Prostate gland (tissue), 2 donors: ENCODE measurements around the gene ACTN1. TPM values are rescaled to one million over a fixed set of nuclear protein-coding genes. Genes with fewer than 3 reads are reported as not detected.

Experiments used
- DNase-seq: peaks from one replicate; pipeline ENCODE4 v3.0.0-alpha.2; 2019; ENCODE audit warnings: low spot score
- H3K27ac ChIP-seq, 2 donors: fragments of 200-600 bp; sonication (generic); 2 replicates each; pipeline ENCODE4 v1.5.1; 2017 to 2019
- H3K27me3 ChIP-seq: fragments of 200-600 bp; sonication (generic); replicated peaks from 2 replicates; pipeline ENCODE4 v1.5.1; 2019; ENCODE audit not compliant: insufficient read depth
- H3K36me3 ChIP-seq, 2 donors: fragments of 200-600 bp; sonication (generic); 1 replicate in 1 of 2; 2 replicates in 1 of 2; pipeline versions ENCODE4 v1.5.1 to v1.8.1; 2017 to 2019
- H3K4me1 ChIP-seq: fragments of 200-600 bp; sonication (generic); replicated peaks from 2 replicates; pipeline ENCODE4 v1.5.1; 2019
- H3K4me3 ChIP-seq, 2 donors: fragments of 200-600 bp; sonication (generic); 2 replicates each; pipeline ENCODE4 v1.5.1; 2017 to 2019
- H3K9me3 ChIP-seq: fragments of 200-600 bp; sonication (generic); 2 replicates; pipeline ENCODE4 v1.5.1; 2017
- CTCF ChIP-seq, 4 experiments: fragments of 200-600 bp in 2 of 4; fragments of 450-650 bp in 2 of 4; sonication (generic) in 2 of 4; IDR thresholded peaks; 1 replicate in 3 of 4; 2 replicates in 1 of 4; pipeline ENCODE4 v1.5.1; 2016 to 2019; ENCODE audit warnings: antibody characterized with exemption in 4 of 4, mild to moderate bottlenecking in 2 of 4, moderate library complexity in 2 of 4
- POLR2A ChIP-seq: fragments of 450-650 bp; IDR thresholded peaks from one replicate; pipeline ENCODE4 v1.6.1; 2016; ENCODE audit warnings: antibody characterized with exemption, mild to moderate bottlenecking
- POLR2AphosphoS5 ChIP-seq: sonication (generic); formaldehyde crosslinking; IDR thresholded peaks from one replicate; pipeline ENCODE4 v1.6.1; 2017; ENCODE audit warnings: antibody characterized with exemption
- whole genome bisulfite sequencing: methylation state at CpG from one replicate; pipeline ENCODE4 v1.1.5; 2018; 5-methylcytosine and 5-hydroxymethylcytosine counted together
- intact Hi-C: fragments of 100-400 bp; cut with DNase I; formaldehyde crosslinking; loops from one replicate; pipeline ENCODE4 v1.14.2; 2022
- total RNA-seq, 2 donors: library from RNA; depleted of rRNA; stranded (reverse); fragments of >200 nt; gene quantifications; one replicate each; pipeline ENCODE4 v1.1.0, GENCODE V29; 2016

Gene ACTN1
- total RNA-seq, 2 donors from 2014 or later, result 197 to 240 TPM

- intact Hi-C loops, result no loop called here
- TF ChIP-seq POLR2A, result no peak
- no peak for TF ChIP-seq CTCF (IDR thresholded peaks at IDR 0.05)
- TF ChIP-seq POLR2AphosphoS5, result no peak
- H3K36me3 ChIP-seq, result peaks cover 3 to 25% of the 10 kb centered on the region in 2 donors
Observed at GRCh38 chr14:68905107-68905895, 73.8 kb downstream of the ACTN1 start.

GRCh38 chr14:68902357-68902756 is 76.7 kb downstream of the ACTN1 start:
- DNase-seq, result no peak
- TF ChIP-seq POLR2A (no peak), POLR2AphosphoS5 (no peak), CTCF (IDR thresholded peaks at IDR 0.05) (no peak)
- no peaks in the 10 kb centered on the region for H3K4me1 ChIP-seq
- H3K9me3 ChIP-seq, result no peaks in the 10 kb centered on the region
- WGBS, result 85% methylated on average over 14 of the region's 14 CpGs
- intact Hi-C loops, result no loop called here
- H3K27ac ChIP-seq, result no peak overlapping the region
- H3K27me3 ChIP-seq, result no peaks in the 10 kb centered on the region
- H3K36me3 ChIP-seq, result peaks cover 3 to 32% of the 10 kb centered on the region in 2 donors
- no peak overlapping the region for H3K4me3 ChIP-seq

More at GRCh38 chr14:68905107-68905895, 73.8 kb downstream of the ACTN1 start:
- Histone ChIP-seq H3K9me3 (no peaks in the 10 kb centered on the region), H3K27me3 (no peaks in the 10 kb centered on the region), H3K27ac (no peak overlapping the region), H3K4me3 (no peak overlapping the region), H3K4me1 (no peaks in the 10 kb centered on the region)
- DNase-seq, result no peak
- 82% methylated on average over 16 of the region's 16 CpGs for WGBS

GRCh38 chr14:68899033-68899603 is 80.0 kb downstream of the ACTN1 start:
- Histone ChIP-seq H3K27me3 (no peaks in the 10 kb centered on the region), H3K27ac (peak overlapping the region in 1 of 2 donors; percentile 7), H3K36me3 (peaks cover 3 to 30% of the 10 kb centered on the region in 2 donors), H3K4me3 (no peak overlapping the region), H3K9me3 (no peaks in the 10 kb centered on the region), H3K4me1 (no peaks in the 10 kb centered on the region)
- TF ChIP-seq POLR2A (no peak), POLR2AphosphoS5 (no peak), CTCF (IDR thresholded peaks at IDR 0.05) (no peak)
- 97% methylated on average over 1 of the region's 1 CpG for WGBS
- no peak for DNase-seq
- intact Hi-C loops, result no loop called here

- DNase-seq, result no peak
- TF ChIP-seq CTCF (IDR thresholded peaks at IDR 0.05), result no peak
- no peak for TF ChIP-seq POLR2AphosphoS5
- TF ChIP-seq POLR2A, result no peak
- Histone ChIP-seq H3K9me3 (no peaks in the 10 kb centered on the region), H3K27ac (peak overlapping the region in 1 of 2 donors; percentile 7), H3K36me3 (peaks cover 3 to 23% of the 10 kb centered on the region in 2 donors), H3K27me3 (no peaks in the 10 kb centered on the region), H3K4me1 (no peaks in the 10 kb centered on the region), H3K4me3 (no peak overlapping the region)
- intact Hi-C loops, result no loop called here
- WGBS, result 54% methylated on average over 13 of the region's 13 CpGs
Observed at GRCh38 chr14:68898248-68899032, 80.7 kb downstream of the ACTN1 start.
